NK-92 treated with Interleukin-12 subunit alpha and Interleukin-12 subunit beta, amount 100 ng/mL, for 24 hours (cell line): ENCODE results near the gene FDX2.

Source experiments
- DNase-seq: peaks from one replicate; lab custom pipeline; 2025; lab: John Stamatoyannopoulos, UW

FDX2 gene

GRCh38 chr19:10332965-10333757 is 17.3 kb upstream of the FDX2 start, which contains the start of gene RAVER1:
Gene RAVER1, minus strand, starts transcription at chr19:10333529. Its CDS starts 22 bp downstream, at chr19:10333507.
- peak; percentile 98 for DNase-seq

- no peak for DNase-seq
These were observed 16.5 kb upstream of the FDX2 start for GRCh38 chr19:10332158-10332964.

GRCh38 chr19:10329555-10329954 is 13.7 kb upstream of the FDX2 start:
- DNase-seq: no peak

GRCh38 chr19:10328558-10329429 is 13.0 kb upstream of the FDX2 start:
- no peak for DNase-seq

GRCh38 chr19:10327793-10328192 is 12.0 kb upstream of the FDX2 start:
- no peak for DNase-seq

- no peak for DNase-seq
These were observed 9.9 kb upstream of the FDX2 start for GRCh38 chr19:10325732-10326131.

GRCh38 chr19:10321874-10322835 is 6.3 kb upstream of the FDX2 start:
- DNase-seq: no peak

GRCh38 chr19:10321417-10321797 is 5.6 kb upstream of the FDX2 start:
- DNase-seq: no peak

- DNase-seq: no peak
These were observed 5.0 kb upstream of the FDX2 start for GRCh38 chr19:10320602-10321416.

GRCh38 chr19:10318807-10319682 is 3.2 kb upstream of the FDX2 start:
- no peak for DNase-seq

- DNase-seq: no peak
These were observed 2.1 kb upstream of the FDX2 start for GRCh38 chr19:10317857-10318462.

- no peak for DNase-seq
These were observed 1.4 kb upstream of the FDX2 start for GRCh38 chr19:10317045-10317856.

- no peak for DNase-seq
These were observed 622 bp upstream of the FDX2 start for GRCh38 chr19:10316229-10317044.

GRCh38 chr19:10309423-10309822 is 6.4 kb downstream of the FDX2 start, which contains the start of gene ZGLP1:
Gene ZGLP1, minus strand, starts transcription at chr19:10309815.
- no peak for DNase-seq

GRCh38 chr19:10306327-10306726 is 9.5 kb downstream of the FDX2 start:
- DNase-seq: no peak

GRCh38 chr19:10305139-10305806 is 10.5 kb downstream of the FDX2 start:
- no peak for DNase-seq
